GM21717 (cell line): ENCODE results near the gene ARFIP1.
"Not testable (repeated sequence)": the region's sequence is repeated elsewhere in the genome, so short reads cannot be mapped to it uniquely, and the experiment has no call there.

ENCODE experiments used
- ATAC-seq: cut with Tn5 transposase; IDR thresholded peaks from one replicate; pipeline ENCODE4 v1.9.1; 2021; ENCODE audit warnings: mild to moderate bottlenecking, moderate library complexity; ENCODE audit not compliant: unreplicated experiment

The ARFIP1 gene

GRCh38 chr4:152843481-152844090 lies 63.8 kb downstream of the ARFIP1 start:
- no peak for ATAC-seq

GRCh38 chr4:152847376-152847775 lies 67.6 kb downstream of the ARFIP1 start:
- ATAC-seq = no peak

GRCh38 chr4:152848508-152848907 lies 68.8 kb downstream of the ARFIP1 start:
- ATAC-seq = no peak

- ATAC-seq = no peak
These were observed 69.6 kb downstream of the ARFIP1 start for GRCh38 chr4:152849350-152849749.

GRCh38 chr4:152850377-152850776 lies 70.6 kb downstream of the ARFIP1 start:
- ATAC-seq = no peak

GRCh38 chr4:152851226-152851625 lies 71.5 kb downstream of the ARFIP1 start:
- ATAC-seq = no peak

- no peak for ATAC-seq
These were observed 73.5 kb downstream of the ARFIP1 start for GRCh38 chr4:152853293-152853692.

- not testable (repeated sequence) for ATAC-seq
These were observed 74.3 kb downstream of the ARFIP1 start for GRCh38 chr4:152854016-152854415.

- ATAC-seq = no peak
These were observed 77.2 kb downstream of the ARFIP1 start for GRCh38 chr4:152856960-152857359.

GRCh38 chr4:152858934-152859333 lies 79.2 kb downstream of the ARFIP1 start:
- ATAC-seq = no peak

GRCh38 chr4:152860046-152860445 lies 80.3 kb downstream of the ARFIP1 start:
- ATAC-seq = no peak

GRCh38 chr4:152862608-152863007 lies 82.9 kb downstream of the ARFIP1 start:
- ATAC-seq = no peak

GRCh38 chr4:152864361-152864760 lies 84.6 kb downstream of the ARFIP1 start:
- ATAC-seq = no peak

GRCh38 chr4:152866432-152866993 lies 86.8 kb downstream of the ARFIP1 start:
- not testable (repeated sequence) for ATAC-seq

GRCh38 chr4:152870606-152871005 lies 90.9 kb downstream of the ARFIP1 start:
- no peak for ATAC-seq

GRCh38 chr4:152875261-152875660 lies 95.5 kb downstream of the ARFIP1 start:
- no peak for ATAC-seq

- no peak for ATAC-seq
These were observed 98.1 kb downstream of the ARFIP1 start for GRCh38 chr4:152877868-152878267.

GRCh38 chr4:152880263-152880662 lies 100.5 kb downstream of the ARFIP1 start:
- no peak for ATAC-seq

GRCh38 chr4:152881974-152882373 lies 102.2 kb downstream of the ARFIP1 start:
- ATAC-seq = no peak

- ATAC-seq = no peak
These were observed 105.4 kb downstream of the ARFIP1 start for GRCh38 chr4:152885185-152885584.

GRCh38 chr4:152886201-152886600 lies 106.4 kb downstream of the ARFIP1 start:
- ATAC-seq = no peak

GRCh38 chr4:152887981-152888380 lies 108.2 kb downstream of the ARFIP1 start:
- no peak for ATAC-seq

- ATAC-seq = no peak
These were observed 113.2 kb downstream of the ARFIP1 start for GRCh38 chr4:152892974-152893373.
